GM18526 (cell line): Measurements from ENCODE around the gene HTN3.

Source experiments
- POLR2A ChIP-seq: IDR thresholded peaks from 3 replicates; pipeline ENCODE4 v1.6.1; 2011; ENCODE audit not compliant: insufficient read length; ENCODE audit errors: extremely low read depth

Gene HTN3

GRCh38 chr4:70080205-70080604 lies 51.9 kb downstream of the HTN3 start:
- TF ChIP-seq POLR2A: no peak
